HG03135 (cell line): ENCODE measurements around the gene MEP1B.

Experiments used
- ATAC-seq: cut with Tn5 transposase; IDR thresholded peaks from one replicate; pipeline ENCODE4 v1.9.1; 2021; ENCODE audit warnings: mild to moderate bottlenecking, moderate library complexity; ENCODE audit not compliant: unreplicated experiment

MEP1B gene

GRCh38 chr18:32262092-32262491 lies 72.3 kb downstream of the MEP1B start:
- ATAC-seq, result no peak

- no peak for ATAC-seq
Observed at GRCh38 chr18:32264401-32264800, 74.6 kb downstream of the MEP1B start.

- ATAC-seq, result no peak
Observed at GRCh38 chr18:32267463-32267862, 77.6 kb downstream of the MEP1B start.
